ENCODE measurements around the gene IER3. TPM values are rescaled to one million over a fixed set of nuclear protein-coding genes. Genes with fewer than 3 reads are reported as not detected.
A peak's percentile ranks its signal among the peaks of the same experiment; 100 is the strongest.
"Not testable (repeated sequence)": the region's sequence is repeated elsewhere in the genome, so short reads cannot be mapped to it uniquely, and the experiment has no call there.

IER3 gene
- polyA plus RNA-seq, 3 donors: 18.3 to 29.0 (median 20.2) TPM

DNA sequence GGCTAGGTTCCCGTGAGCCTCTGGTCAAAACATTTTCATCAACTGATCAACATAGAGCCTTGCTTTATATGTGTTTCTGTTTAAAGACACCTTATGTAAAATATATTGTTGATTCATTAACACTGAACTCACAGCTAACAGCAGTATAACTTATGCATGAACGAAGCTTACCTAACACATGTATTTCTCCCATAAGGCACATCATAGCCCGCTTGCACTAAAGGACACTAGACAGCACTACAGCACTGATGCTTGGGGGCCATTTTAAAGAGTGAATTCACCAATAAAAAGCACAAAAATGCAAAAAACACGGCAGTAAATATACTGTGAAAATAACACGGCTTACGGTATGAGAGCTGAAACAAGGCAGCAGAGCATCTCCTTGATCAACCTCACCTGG lies 5.8 kb downstream of the IER3 start:
- DNase-seq (ENCODE audit: extremely low read depth in 1 of 11, low read depth in 9 of 11, low spot score in 4 of 11): no peak

GRCh38 chr6:30735668-30736314 lies 8.6 kb downstream of the IER3 start:
- DNase-seq (ENCODE audit: extremely low read depth in 1 of 11, low read depth in 9 of 11, low spot score in 4 of 11): no peak

- no peak for DNase-seq (ENCODE audit: extremely low read depth in 1 of 11, low read depth in 9 of 11, low spot score in 4 of 11)
Observed at GRCh38 chr6:30732237-30732943, 12.0 kb downstream of the IER3 start.

GRCh38 chr6:30730601-30731435 lies 13.5 kb downstream of the IER3 start:
- DNase-seq (ENCODE audit: extremely low read depth in 1 of 11, low read depth in 9 of 11, low spot score in 4 of 11): peak in 1 of 11 donors; percentile 63

DNA sequence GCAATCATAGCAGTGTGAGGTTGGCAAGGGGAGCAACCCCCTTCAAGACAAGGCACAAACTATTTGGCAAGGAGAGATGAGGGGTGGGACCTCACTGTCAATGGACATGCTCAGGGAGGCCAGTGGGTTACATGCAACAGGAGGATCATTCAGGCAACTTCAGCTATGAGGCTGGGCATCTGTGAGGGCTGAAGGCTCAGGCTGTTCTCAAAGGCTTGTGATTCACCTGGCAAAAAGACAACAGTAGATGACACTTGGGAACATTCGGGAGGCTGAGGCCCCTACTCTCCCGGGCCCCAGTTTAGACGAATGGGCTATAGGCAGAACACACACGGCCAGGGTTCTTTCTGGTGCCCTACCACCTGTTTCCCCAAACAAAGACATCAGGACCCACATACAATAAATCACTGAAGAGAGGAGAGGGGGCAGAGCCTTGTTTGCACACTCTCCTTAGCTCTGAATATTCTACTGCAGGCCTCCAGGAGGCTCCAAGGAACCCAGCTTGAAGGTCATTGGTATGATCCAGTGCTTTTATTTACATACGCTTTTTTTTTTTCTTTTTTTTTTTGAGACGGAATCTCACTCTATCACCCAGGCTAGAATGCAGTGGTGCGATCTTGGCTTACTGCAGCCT lies 16.3 kb downstream of the IER3 start:
- no peak for DNase-seq (ENCODE audit: extremely low read depth in 1 of 11, low read depth in 9 of 11, low spot score in 4 of 11)

- no peak for DNase-seq (ENCODE audit: extremely low read depth in 1 of 11, low read depth in 9 of 11, low spot score in 4 of 11)
Observed at GRCh38 chr6:30726506-30727413, 17.6 kb downstream of the IER3 start.

- DNase-seq (ENCODE audit: extremely low read depth in 1 of 11, low read depth in 9 of 11, low spot score in 4 of 11): no peak
Observed at GRCh38 chr6:30725713-30726505, 18.4 kb downstream of the IER3 start.

- no peak for DNase-seq (ENCODE audit: extremely low read depth in 1 of 11, low read depth in 9 of 11, low spot score in 4 of 11)
Observed at GRCh38 chr6:30724906-30725667, 19.3 kb downstream of the IER3 start.

DNA sequence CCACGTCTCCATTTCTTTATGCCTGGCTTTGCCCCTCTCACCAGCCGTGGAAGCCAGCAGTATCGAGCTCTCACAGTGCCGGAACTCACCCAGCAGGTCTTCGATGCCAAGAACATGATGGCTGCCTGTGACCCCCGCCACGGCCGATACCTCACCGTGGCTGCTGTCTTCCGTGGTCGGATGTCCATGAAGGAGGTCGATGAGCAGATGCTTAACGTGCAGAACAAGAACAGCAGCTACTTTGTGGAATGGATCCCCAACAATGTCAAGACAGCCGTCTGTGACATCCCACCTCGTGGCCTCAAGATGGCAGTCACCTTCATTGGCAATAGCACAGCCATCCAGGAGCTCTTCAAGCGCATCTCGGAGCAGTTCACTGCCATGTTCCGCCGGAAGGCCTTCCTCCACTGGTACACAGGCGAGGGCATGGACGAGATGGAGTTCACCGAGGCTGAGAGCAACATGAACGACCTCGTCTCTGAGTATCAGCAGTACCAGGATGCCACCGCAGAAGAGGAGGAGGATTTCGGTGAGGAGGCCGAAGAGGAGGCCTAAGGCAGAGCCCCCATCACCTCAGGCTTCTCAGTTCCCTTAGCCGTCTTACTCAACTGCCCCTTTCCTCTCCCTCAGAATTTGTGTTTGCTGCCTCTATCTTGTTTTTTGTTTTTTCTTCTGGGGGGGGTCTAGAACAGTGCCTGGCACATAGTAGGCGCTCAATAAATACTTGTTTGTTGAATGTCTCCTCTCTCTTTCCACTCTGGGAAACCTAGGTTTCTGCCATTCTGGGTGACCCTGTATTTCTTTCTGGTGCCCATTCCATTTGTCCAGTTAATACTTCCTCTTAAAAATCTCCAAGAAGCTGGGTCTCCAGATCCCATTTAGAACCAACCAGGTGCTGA lies 20.3 kb downstream of the IER3 start:
- not testable (repeated sequence) for DNase-seq (ENCODE audit: extremely low read depth in 1 of 11, low read depth in 9 of 11, low spot score in 4 of 11)

GRCh38 chr6:30723159-30723842 lies 21.0 kb downstream of the IER3 start:
- DNase-seq (ENCODE audit: extremely low read depth in 1 of 11, low read depth in 9 of 11, low spot score in 4 of 11): not testable (repeated sequence)

GRCh38 chr6:30722280-30723112 lies 21.9 kb downstream of the IER3 start:
- DNase-seq (ENCODE audit: extremely low read depth in 1 of 11, low read depth in 9 of 11, low spot score in 4 of 11): peak in 6 of 11 donors; percentile 60 to 77 (median 72)

DNA sequence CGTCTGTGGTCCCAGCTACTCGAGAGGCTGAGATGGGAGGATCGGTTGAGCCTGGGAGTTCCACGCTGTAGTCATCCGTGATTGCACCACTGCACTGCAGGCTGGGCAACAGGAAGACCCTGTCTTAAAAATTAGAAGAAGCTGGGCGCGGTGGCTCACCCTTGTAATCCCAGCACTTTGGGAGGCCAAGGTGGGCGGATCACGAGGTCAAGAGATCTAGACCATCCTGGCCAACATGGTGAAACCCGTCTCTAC lies 22.4 kb downstream of the IER3 start:
- not testable (repeated sequence) for DNase-seq (ENCODE audit: extremely low read depth in 1 of 11, low read depth in 9 of 11, low spot score in 4 of 11)

DNA sequence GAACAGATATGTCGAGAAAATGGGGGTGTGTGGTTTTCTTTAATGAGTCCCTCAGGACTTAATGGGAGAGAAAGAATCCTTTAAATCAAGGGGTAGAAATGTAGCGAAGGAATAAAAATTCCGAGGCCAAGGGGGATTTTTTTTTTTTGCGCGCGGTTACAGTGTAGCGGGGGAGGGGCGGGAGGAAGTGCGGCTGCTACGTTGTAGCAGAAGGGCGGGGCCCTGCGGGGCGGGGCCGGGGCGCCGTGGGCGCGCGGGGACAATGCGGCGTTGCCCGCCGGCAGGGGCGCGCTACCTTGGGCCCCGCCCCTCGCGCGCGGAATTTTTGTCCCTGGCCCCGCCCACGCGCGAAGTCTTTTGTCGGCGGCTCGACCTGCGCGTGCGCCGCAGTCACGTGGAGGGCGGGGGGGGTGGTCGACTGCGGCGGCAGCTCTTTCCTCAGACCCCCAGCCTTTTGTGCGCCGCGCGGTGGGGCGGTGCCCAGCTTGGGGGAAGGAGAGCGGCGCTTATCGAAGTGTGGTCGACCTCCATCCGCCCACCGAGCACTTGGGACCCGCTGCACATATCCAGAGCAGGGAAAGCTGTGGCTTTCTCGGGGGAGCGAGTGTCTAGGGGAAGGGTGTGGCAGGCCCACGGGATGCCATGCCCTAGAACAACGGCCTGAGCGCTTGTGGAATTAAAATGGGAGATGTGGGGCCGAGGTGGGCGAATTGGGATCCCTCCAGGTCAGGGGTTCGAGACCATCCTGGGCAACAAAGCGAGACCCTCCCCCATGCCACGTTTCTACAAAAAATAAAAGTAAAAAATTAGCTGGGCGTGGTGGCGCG lies 22.9 kb downstream of the IER3 start:
- DNase-seq (ENCODE audit: extremely low read depth in 1 of 11, low read depth in 9 of 11, low spot score in 4 of 11): peak in 9 of 11 donors; percentile 71 to 91 (median 88)

DNA sequence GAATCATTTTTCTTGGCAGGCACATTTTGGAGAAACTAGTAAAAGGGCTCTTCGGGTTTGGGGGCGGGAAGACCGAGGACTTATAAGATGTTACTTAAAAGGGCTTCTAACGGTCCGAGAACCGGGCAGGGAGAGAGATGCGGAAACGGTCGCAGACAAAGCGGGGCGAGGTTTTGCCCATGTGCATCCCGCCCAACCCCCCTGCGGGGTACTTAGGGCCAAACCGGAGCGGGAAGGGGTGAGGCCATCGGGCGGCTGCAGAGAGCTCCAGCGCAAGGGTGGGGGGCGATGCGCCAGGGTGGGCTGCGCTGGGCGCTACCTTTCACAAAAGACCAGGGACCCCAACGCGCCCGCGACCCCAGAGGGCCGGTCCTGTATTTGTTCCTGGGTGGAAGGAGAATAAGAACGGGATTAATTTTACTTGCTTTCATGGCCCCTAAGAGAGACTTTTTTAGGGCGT lies 23.6 kb downstream of the IER3 start:
- DNase-seq (ENCODE audit: extremely low read depth in 1 of 11, low read depth in 9 of 11, low spot score in 4 of 11): peak in 3 of 11 donors; percentile 27 to 42 (median 39)
